Left lobe of liver (tissue), 2 donors: ENCODE results near the gene PLLP. TPM values are rescaled to one million over a fixed set of nuclear protein-coding genes. Genes with fewer than 3 reads are reported as not detected.
A peak's percentile ranks its signal among the peaks of the same experiment; 100 is the strongest.

Experiments
- ATAC-seq: fragments of 200-7000 bp; cut with Tn5 transposase; one replicate; pipeline ENCODE4 v1.9.1; 2020; ENCODE audit warnings: mild to moderate bottlenecking, moderate library complexity
- DNase-seq: peaks from one replicate; pipeline ENCODE4 v3.0.0-alpha.2; 2020; ENCODE audit warnings: low spot score
- total RNA-seq: library from RNA; stranded (reverse); gene quantifications from one replicate; pipeline ENCODE4 v1.2.1, GENCODE V29; 2021
- donor health status: DM: no; HTN: no; CAD: no; lungs with moderate emphysema.
- donor health status: DM: no; HTN: yes; CAD: no.

Gene PLLP
- total RNA-seq, 1 donor from 2014 or later = 7.5 TPM

- no peak for DNase-seq
- no peak for ATAC-seq
Observed at GRCh38 chr16:57231821-57232350, 52.6 kb downstream of the PLLP start.

GRCh38 chr16:57229079-57229478 lies 55.4 kb downstream of the PLLP start:
- ATAC-seq (no peak), DNase-seq (no peak)

DNA sequence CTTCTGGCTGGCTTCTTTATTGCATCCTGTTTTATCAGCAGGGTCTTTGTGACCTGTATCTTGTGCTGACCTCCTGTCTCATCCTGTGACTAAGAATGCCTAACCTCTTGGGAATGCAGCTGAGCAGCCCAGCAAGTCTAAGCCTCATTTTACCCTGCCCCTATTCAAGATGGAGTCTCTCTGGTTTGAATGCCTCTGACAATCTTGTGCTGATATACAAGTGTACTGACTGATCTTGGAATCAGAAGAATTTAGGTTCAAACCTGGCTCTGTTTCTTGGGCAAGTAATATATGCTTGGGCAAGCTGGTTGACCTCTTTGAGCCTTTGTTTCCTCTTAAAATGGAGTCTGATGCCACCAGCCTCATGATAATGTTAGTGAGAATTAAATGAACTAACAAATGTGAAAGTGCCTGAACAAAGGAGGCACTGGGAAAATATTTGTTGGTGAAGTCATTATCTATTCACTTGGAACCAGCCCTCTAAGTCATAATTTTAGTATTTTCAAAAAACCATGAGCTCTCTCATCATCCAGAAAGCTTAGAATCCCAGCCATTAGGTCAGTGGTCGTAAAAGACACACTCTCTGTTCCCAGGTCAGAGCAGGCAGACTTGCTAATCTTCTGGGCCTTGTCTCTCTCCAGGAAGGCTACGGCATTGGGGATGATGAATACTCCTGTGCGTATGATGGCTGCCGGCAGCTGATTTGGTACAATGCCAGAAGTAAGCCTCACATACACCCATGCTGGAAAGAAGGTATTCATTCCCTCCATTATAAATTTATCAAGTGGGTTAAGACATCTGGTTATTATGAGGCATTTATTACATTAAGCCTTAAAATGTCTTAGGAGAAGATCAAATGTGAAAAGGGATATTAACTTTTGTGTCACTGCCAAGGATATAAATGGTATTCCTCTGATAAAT lies 57.5 kb downstream of the PLLP start:
- DNase-seq (no peak), ATAC-seq (no peak)

GRCh38 chr16:57225978-57226377 lies 58.5 kb downstream of the PLLP start:
- ATAC-seq = no peak

GRCh38 chr16:57224651-57225335 lies 59.7 kb downstream of the PLLP start:
- no peak for DNase-seq
- ATAC-seq = no peak

More at GRCh38 chr16:57225978-57226377, 58.5 kb downstream of the PLLP start:
- no peak for DNase-seq

DNA sequence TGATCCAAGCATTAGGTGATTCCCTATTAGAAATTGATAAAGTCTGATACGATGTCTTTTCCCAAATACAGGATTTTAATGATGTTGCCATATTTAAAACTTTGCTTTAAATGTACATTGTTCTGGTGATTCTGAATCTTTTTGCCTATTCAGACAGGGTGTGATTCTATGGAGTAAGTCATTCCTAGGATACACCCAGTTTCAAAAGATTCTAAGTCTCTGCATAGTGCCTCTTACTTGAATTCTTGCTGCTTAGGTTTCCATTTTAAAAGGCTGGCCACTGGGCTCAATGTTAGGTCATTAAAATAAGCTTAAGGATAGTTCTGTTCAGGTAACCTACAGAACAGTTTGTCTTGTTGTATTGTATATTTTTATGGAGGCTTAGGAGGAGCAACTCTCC lies 61.4 kb downstream of the PLLP start:
- DNase-seq (no peak), ATAC-seq (no peak)

- ATAC-seq (no peak), DNase-seq (no peak)
Observed at GRCh38 chr16:57216968-57217367, 67.5 kb downstream of the PLLP start.

DNA sequence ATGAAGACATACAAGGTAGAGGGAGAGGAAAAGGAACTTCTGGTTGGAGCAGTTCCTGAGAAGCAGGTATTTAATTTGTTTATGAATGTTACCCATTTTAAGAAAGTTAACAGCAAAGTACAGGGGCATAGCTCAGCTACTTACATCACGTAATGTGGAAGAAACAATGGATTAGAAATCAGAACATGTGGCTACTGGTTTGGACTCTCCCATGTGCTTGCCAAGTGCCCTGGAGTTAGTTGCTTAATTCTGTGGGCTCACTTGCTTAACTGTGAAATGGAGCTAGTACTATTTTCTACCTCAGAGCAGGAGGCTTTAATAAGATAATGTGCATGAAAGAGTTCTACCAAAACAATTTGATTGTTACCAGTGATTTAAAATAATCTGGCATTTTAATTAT lies 71.0 kb downstream of the PLLP start:
- ATAC-seq (peak; percentile 91), DNase-seq (peak; percentile 53)

DNA sequence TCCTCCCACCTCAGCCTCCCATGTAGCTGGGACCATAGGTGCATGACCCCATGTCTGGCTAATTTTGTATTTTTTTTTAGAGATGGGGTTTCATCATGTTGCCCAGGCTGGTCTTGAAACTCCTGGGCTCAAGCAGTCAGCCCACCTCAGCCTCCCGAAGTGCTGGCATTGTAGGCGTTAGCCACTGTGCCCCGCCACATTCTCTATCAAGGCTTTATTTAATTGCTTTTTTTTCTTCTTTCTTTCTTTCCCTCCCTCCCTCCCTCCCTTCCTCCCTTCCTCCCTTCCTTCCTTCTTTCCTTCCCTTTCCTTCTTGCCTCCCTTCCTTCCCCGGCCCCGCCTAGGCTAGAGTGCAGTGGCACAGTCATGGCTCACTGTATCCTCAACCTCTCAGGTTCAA lies 74.7 kb downstream of the PLLP start:
- no peak for DNase-seq

GRCh38 chr16:57208926-57209325 lies 75.5 kb downstream of the PLLP start:
- ATAC-seq (no peak), DNase-seq (no peak)

More for the DNA sequence above, 74.7 kb downstream of the PLLP start:
- no peak for ATAC-seq

Other genes starting within 250 kb of the PLLP start
- gene CPNE2, start 192.1 kb downstream of the PLLP start, total RNA-seq = 7.3 TPM
- gene PSME3IP1, start 98.6 kb downstream of the PLLP start, total RNA-seq = 26.6 TPM
- 18.1 TPM for gene RSPRY1, start 98.3 kb downstream of the PLLP start, total RNA-seq
- gene ARL2BP, start 39.4 kb downstream of the PLLP start, total RNA-seq = 17.1 TPM
- gene CCL22, start 74.1 kb upstream of the PLLP start, total RNA-seq = 0.40 TPM
- 13.8 TPM for gene CX3CL1, start 87.8 kb upstream of the PLLP start, total RNA-seq
- not detected for gene CCL17, start 120.1 kb upstream of the PLLP start, total RNA-seq
- gene CIAPIN1, start 162.7 kb upstream of the PLLP start, total RNA-seq = 21.3 TPM
- 64.5 TPM for gene COQ9, start 162.8 kb upstream of the PLLP start, total RNA-seq
- gene POLR2C, start 178.0 kb upstream of the PLLP start, total RNA-seq = 34.1 TPM
- gene DOK4, start 201.8 kb upstream of the PLLP start, total RNA-seq = 43.9 TPM